HCT116 (cell line): Measurements from ENCODE around the gene SECISBP2L.

Experiments used
- CTCF ChIP-seq, 3 experiments: fragments of 200-600 bp in 1 of 3; sonication (generic) in 1 of 3; IDR thresholded peaks in 2 of 3; conservative IDR thresholded peaks in 1 of 3; 2 replicates each; pipeline ENCODE4 v1.5.1; 2012 to 2017; ENCODE audit warnings: low read depth in 2 of 3, low read length in 2 of 3, antibody characterized with exemption in 1 of 3, borderline replicate concordance in 1 of 3, control low read depth in 1 of 3, mild to moderate bottlenecking in 1 of 3, mixed read lengths in 1 of 3, mixed run types in 1 of 3, moderate library complexity in 1 of 3; ENCODE audit not compliant: insufficient read depth in 1 of 3
- EZH2 ChIP-seq: fragments of 200-600 bp; sonication (generic); IDR thresholded peaks from 2 replicates; pipeline ENCODE4 v1.6.1; 2017; ENCODE audit warnings: antibody characterized with exemption, mixed run types
- EZH2phosphoT487 ChIP-seq: fragments of 200-600 bp; IDR thresholded peaks from 2 replicates; pipeline ENCODE4 v1.6.1; 2018; ENCODE audit warnings: antibody characterized with exemption, borderline replicate concordance
- MAX ChIP-seq: IDR thresholded peaks from 2 replicates; pipeline ENCODE4 v1.6.1; 2012
- POLR2A ChIP-seq: IDR thresholded peaks from 2 replicates; pipeline ENCODE4 v1.7.0; 2011; ENCODE audit warnings: borderline replicate concordance; ENCODE audit not compliant: insufficient read depth, insufficient read length; ENCODE audit errors: extremely low read depth
- POLR2AphosphoS5 ChIP-seq: IDR thresholded peaks from 2 replicates; pipeline ENCODE4 v1.6.1; 2011; ENCODE audit warnings: mild to moderate bottlenecking, low read depth, low read length, moderate library complexity
- ZNF274 ChIP-seq: fragments of 200-500 bp; sonication (Bioruptor generic); IDR thresholded peaks from 2 replicates; pipeline ENCODE4 v1.6.1; 2014; ENCODE audit warnings: mild to moderate bottlenecking, low read depth, low read length, inconsistent platforms

- TF ChIP-seq EZH2phosphoT487 (no peak), CTCF (IDR thresholded peaks at IDR 0.05 in 2 of 3, conservative IDR thresholded peaks at IDR 0.05 in 1 of 3; ENCODE audit: borderline replicate concordance in 1 of 3, insufficient read depth in 1 of 3, low read depth in 2 of 3, low read length in 2 of 3) (no peak), POLR2AphosphoS5 (no peak), MAX (no peak), POLR2A (no peak), EZH2 (no peak), ZNF274 (no peak)
Observed at GRCh38 chr15:48954538-48954937, 91.7 kb downstream of the SECISBP2L start.
